C4-2B (cell line): Measurements from ENCODE around the gene ITGB1BP1.

Experiments used
- H3K27ac ChIP-seq: fragments of 450-650 bp; 2 replicates; pipeline ENCODE4 v1.5.1; 2017
- CTCF ChIP-seq: fragments of 450-650 bp; conservative IDR thresholded peaks from 2 replicates; pipeline ENCODE4 v1.5.1; 2017; ENCODE audit warnings: mild to moderate bottlenecking
- ZFX ChIP-seq: fragments of 450-650 bp; IDR thresholded peaks from 2 replicates; pipeline ENCODE4 v1.6.1; 2017

ITGB1BP1 gene

GRCh38 chr2:9380702-9381628 lies 42.4 kb downstream of the ITGB1BP1 start:
- no peak overlapping the region for H3K27ac ChIP-seq
- no peak for TF ChIP-seq ZFX
- no peak for TF ChIP-seq CTCF

- TF ChIP-seq CTCF (no peak), ZFX (no peak)
- H3K27ac ChIP-seq, result no peak overlapping the region
Measured at GRCh38 chr2:9379391-9379755, 44.0 kb downstream of the ITGB1BP1 start.

- TF ChIP-seq CTCF, result no peak
- no peak for TF ChIP-seq ZFX
- no peak overlapping the region for H3K27ac ChIP-seq
Measured at GRCh38 chr2:9378433-9379390, 44.6 kb downstream of the ITGB1BP1 start.

GRCh38 chr2:9377461-9378097 lies 45.7 kb downstream of the ITGB1BP1 start:
- H3K27ac ChIP-seq, result no peak overlapping the region
- TF ChIP-seq CTCF (no peak), ZFX (no peak)

- TF ChIP-seq ZFX (no peak), CTCF (no peak)
- H3K27ac ChIP-seq, result no peak overlapping the region
Measured at GRCh38 chr2:9375857-9376428, 47.4 kb downstream of the ITGB1BP1 start.

- no peak overlapping the region for H3K27ac ChIP-seq
- TF ChIP-seq CTCF (no peak), ZFX (no peak)
Measured at GRCh38 chr2:9374071-9374730, 49.1 kb downstream of the ITGB1BP1 start.
